Right lobe of liver (tissue), 4 donors: Measurements from ENCODE around the gene ZNF292.

Source experiments
- CTCF ChIP-seq, 4 donors: fragments of 200-600 bp in 3 of 4; fragments of 450-650 bp in 1 of 4; IDR thresholded peaks; one replicate each; pipeline versions ENCODE4 v1.5.1 to v1.8.0; 2016 to 2022; ENCODE audit warnings: antibody characterized with exemption in 4 of 4, mild to moderate bottlenecking in 2 of 4
- POLR2A ChIP-seq: fragments of 450-650 bp; IDR thresholded peaks from one replicate; pipeline ENCODE4 v1.6.1; 2017; ENCODE audit warnings: antibody characterized with exemption, mild to moderate bottlenecking
- donor health status: DM: no; HTN: no; CAD: no.
- donor health status: DM: no; HTN: no; CAD: no.
- donor health status: DM: no; HTN: yes; CAD: no.

DNA sequence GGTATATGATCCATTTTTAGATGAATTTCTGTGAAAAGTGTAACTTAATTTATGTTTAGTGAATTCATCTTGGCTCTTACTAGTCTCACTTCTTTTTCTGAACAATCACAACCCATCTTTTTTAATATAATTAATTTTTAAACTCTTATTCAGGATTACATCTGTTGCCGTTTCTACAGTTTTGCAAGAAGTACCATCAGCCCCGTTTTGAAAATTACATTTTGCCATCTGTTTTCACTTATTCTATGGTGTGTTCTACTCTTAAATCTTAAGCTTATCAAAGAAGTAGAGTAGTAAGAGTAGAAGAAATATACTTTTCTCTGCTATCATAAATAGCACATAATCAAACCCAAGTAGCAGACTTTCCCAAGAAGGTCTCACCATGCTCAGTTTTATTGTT lies 70.1 kb downstream of the ZNF292 start:
- TF ChIP-seq CTCF (IDR thresholded peaks at IDR 0.05) = no peak
- TF ChIP-seq POLR2A = no peak
